ENCODE data around the gene MPHOSPH8. TPM values are rescaled to one million over a fixed set of nuclear protein-coding genes. Genes with fewer than 3 reads are reported as not detected.

The MPHOSPH8 gene
- polyA plus RNA-seq, 1 donor (not counting 4 experiments of a cell fraction or from before 2014, with no cell fraction given) = 24.7 TPM

DNA sequence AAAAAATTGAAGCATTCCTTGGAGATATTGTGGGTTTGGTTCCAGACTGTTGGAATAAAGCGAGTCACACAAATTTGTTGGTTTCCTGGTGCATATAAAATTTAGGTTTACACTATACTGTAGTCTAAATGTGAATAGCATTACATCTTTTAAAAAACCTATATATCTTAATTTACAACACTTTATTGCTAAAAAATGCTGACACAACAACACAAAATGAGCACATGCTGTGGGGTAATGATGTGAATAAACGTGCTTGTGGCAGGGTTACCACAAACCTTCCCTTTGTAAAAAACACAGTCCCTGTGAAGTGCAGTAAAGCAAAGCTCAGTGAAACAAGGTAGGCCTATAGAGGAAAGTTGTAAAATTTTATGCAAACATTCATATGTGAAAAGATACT lies 27.7 kb downstream of the MPHOSPH8 start:
- TF ChIP-seq EZH2 (IDR thresholded peaks at IDR 0.05; ENCODE audit: low read length) = no peak
- TF ChIP-seq, protein P1, sequence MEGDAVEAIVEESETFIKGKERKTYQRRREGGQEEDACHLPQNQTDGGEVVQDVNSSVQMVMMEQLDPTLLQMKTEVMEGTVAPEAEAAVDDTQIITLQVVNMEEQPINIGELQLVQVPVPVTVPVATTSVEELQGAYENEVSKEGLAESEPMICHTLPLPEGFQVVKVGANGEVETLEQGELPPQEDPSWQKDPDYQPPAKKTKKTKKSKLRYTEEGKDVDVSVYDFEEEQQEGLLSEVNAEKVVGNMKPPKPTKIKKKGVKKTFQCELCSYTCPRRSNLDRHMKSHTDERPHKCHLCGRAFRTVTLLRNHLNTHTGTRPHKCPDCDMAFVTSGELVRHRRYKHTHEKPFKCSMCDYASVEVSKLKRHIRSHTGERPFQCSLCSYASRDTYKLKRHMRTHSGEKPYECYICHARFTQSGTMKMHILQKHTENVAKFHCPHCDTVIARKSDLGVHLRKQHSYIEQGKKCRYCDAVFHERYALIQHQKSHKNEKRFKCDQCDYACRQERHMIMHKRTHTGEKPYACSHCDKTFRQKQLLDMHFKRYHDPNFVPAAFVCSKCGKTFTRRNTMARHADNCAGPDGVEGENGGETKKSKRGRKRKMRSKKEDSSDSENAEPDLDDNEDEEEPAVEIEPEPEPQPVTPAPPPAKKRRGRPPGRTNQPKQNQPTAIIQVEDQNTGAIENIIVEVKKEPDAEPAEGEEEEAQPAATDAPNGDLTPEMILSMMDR (optimal IDR thresholded peaks at IDR 0.05 in 1 of 3, IDR thresholded peaks at IDR 0.05 in 1 of 3, conservative IDR thresholded peaks at IDR 0.05 in 1 of 3; ENCODE audit: extremely low read depth in 1 of 3, insufficient read depth in 2 of 3, low read length in 3 of 3) = no peak
- H3K9me3 ChIP-seq (ENCODE audit: control insufficient read depth, low read depth, low read length) = no peaks in the 10 kb centered on the region
- H3K4me2 ChIP-seq (ENCODE audit: control insufficient read depth, extremely low read depth, insufficient read depth, low read depth, low read length) = no peak overlapping the region
- H3K9ac ChIP-seq (ENCODE audit: control insufficient read depth, extremely low read depth, insufficient read depth, low read length) = no peak overlapping the region
- DNase-seq (ENCODE audit: low read depth, low spot score) = no peak
- H3K4me3 ChIP-seq (ENCODE audit: control insufficient read depth in 2 of 3, extremely low read depth in 1 of 3, insufficient read depth in 2 of 3, low read depth in 1 of 3, low read length in 3 of 3) = no peak overlapping the region
- peaks cover 2% of the 10 kb centered on the region for H3K9me1 ChIP-seq (ENCODE audit: control insufficient read depth, extremely low read depth, insufficient read depth, low read length)
- H4K20me1 ChIP-seq (ENCODE audit: control insufficient read depth, extremely low read depth, insufficient read depth, low read length) = no peaks in the 10 kb centered on the region
- no peaks in the 10 kb centered on the region for H3K79me2 ChIP-seq (ENCODE audit: control insufficient read depth, insufficient read depth, low read length)
- dilution Hi-C loops (cut with MboI; ENCODE audit: extremely low pct_ligation_motif_present, low sequenced_read_pairs) = no loop called here
- no peaks in the 10 kb centered on the region for H3K4me1 ChIP-seq (ENCODE audit: control insufficient read depth, extremely low read depth, insufficient read depth, low read length)
- no peak overlapping the region for H2AFZ ChIP-seq (ENCODE audit: control insufficient read depth, low read length)
- H3K36me3 ChIP-seq (ENCODE audit: control insufficient read depth in 2 of 2, extremely low read depth in 1 of 2, insufficient read depth in 2 of 2, low read length in 2 of 2) = peaks cover 21 to 27% of the 10 kb centered on the region in 2 experiments
- no peak overlapping the region for H3K27ac ChIP-seq (ENCODE audit: control insufficient read depth, insufficient read depth, low read length)
- H3K27me3 ChIP-seq (ENCODE audit: control insufficient read depth, extremely low read depth, insufficient read depth, low read length) = no peaks in the 10 kb centered on the region
- FAIRE-seq = no peak

DNA sequence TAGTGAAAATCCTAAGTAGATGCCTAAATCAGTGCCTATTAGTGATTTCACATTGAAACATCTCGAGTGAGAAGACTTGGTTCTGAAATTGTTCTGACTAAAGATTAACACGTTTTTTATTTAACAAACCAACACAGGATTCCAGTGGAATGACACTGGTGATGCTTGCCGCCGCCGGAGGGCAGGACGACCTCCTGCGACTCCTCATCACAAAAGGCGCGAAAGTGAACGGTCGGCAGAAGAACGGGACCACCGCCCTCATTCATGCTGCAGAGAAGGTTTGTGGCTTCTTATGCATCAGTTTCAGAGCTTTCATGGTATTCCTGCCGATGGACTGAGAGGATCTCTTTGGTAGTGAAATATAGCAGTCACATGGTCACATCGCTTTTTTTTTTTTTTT lies 28.1 kb downstream of the MPHOSPH8 start:
- no peaks in the 10 kb centered on the region for H4K20me1 ChIP-seq (ENCODE audit: control insufficient read depth, extremely low read depth, insufficient read depth, low read length)
- no peak overlapping the region for H3K27ac ChIP-seq (ENCODE audit: control insufficient read depth, insufficient read depth, low read length)
- no peaks in the 10 kb centered on the region for H3K9me3 ChIP-seq (ENCODE audit: control insufficient read depth, low read depth, low read length)
- H3K9ac ChIP-seq (ENCODE audit: control insufficient read depth, extremely low read depth, insufficient read depth, low read length) = no peak overlapping the region
- H3K4me3 ChIP-seq (ENCODE audit: control insufficient read depth in 2 of 3, extremely low read depth in 1 of 3, insufficient read depth in 2 of 3, low read depth in 1 of 3, low read length in 3 of 3) = no peak overlapping the region
- no peak overlapping the region for H2AFZ ChIP-seq (ENCODE audit: control insufficient read depth, low read length)
- H3K9me1 ChIP-seq (ENCODE audit: control insufficient read depth, extremely low read depth, insufficient read depth, low read length) = peaks cover 2% of the 10 kb centered on the region
- H3K27me3 ChIP-seq (ENCODE audit: control insufficient read depth, extremely low read depth, insufficient read depth, low read length) = no peaks in the 10 kb centered on the region
- no peak for TF ChIP-seq EZH2 (IDR thresholded peaks at IDR 0.05; ENCODE audit: low read length)
- TF ChIP-seq, protein P1 (optimal IDR thresholded peaks at IDR 0.05 in 1 of 3, IDR thresholded peaks at IDR 0.05 in 1 of 3, conservative IDR thresholded peaks at IDR 0.05 in 1 of 3; ENCODE audit: extremely low read depth in 1 of 3, insufficient read depth in 2 of 3, low read length in 3 of 3) = no peak
- FAIRE-seq = no peak
- H3K4me2 ChIP-seq (ENCODE audit: control insufficient read depth, extremely low read depth, insufficient read depth, low read depth, low read length) = no peak overlapping the region
- H3K79me2 ChIP-seq (ENCODE audit: control insufficient read depth, insufficient read depth, low read length) = no peaks in the 10 kb centered on the region
- dilution Hi-C loops (cut with MboI; ENCODE audit: extremely low pct_ligation_motif_present, low sequenced_read_pairs) = no loop called here
- no peak for DNase-seq (ENCODE audit: low read depth, low spot score)
- H3K36me3 ChIP-seq (ENCODE audit: control insufficient read depth in 2 of 2, extremely low read depth in 1 of 2, insufficient read depth in 2 of 2, low read length in 2 of 2) = peaks cover 20 to 30% of the 10 kb centered on the region in 2 experiments
- H3K4me1 ChIP-seq (ENCODE audit: control insufficient read depth, extremely low read depth, insufficient read depth, low read length) = no peaks in the 10 kb centered on the region

Measured in keratinocyte (primary cell).